Stomach smooth muscle (tissue), 2 donors: ENCODE data around the gene UQCC5.

Experiments
- H3K27ac ChIP-seq: one replicate; pipeline ENCODE4 v1.7.0; 2013; ENCODE audit warnings: mild to moderate bottlenecking, low read length, inconsistent platforms
- H3K27me3 ChIP-seq, 2 donors: one replicate each; pipeline ENCODE4 v1.7.0; 2013; ENCODE audit warnings: low read length in 2 of 2; ENCODE audit not compliant: insufficient read depth in 2 of 2, control insufficient read depth in 1 of 2
- H3K36me3 ChIP-seq, 2 donors: one replicate each; pipeline ENCODE4 v1.7.0; 2013; ENCODE audit warnings: low read length in 2 of 2; ENCODE audit not compliant: control insufficient read depth in 2 of 2, insufficient read depth in 2 of 2
- H3K4me1 ChIP-seq: one replicate; pipeline ENCODE4 v1.7.0; 2013; ENCODE audit warnings: low read length; ENCODE audit not compliant: control insufficient read depth, insufficient read depth
- H3K4me3 ChIP-seq, 2 donors: one replicate each; pipeline ENCODE4 v1.7.0; 2013; ENCODE audit warnings: low read length in 2 of 2
- H3K9ac ChIP-seq, 2 donors: one replicate each; pipeline ENCODE4 v1.7.0; 2013; ENCODE audit warnings: low read length in 2 of 2, mild to moderate bottlenecking in 1 of 2
- H3K9me3 ChIP-seq, 2 donors: one replicate each; pipeline ENCODE4 v1.7.0; 2013; ENCODE audit warnings: low read length in 2 of 2; ENCODE audit not compliant: control insufficient read depth in 2 of 2
- donor health status: healthy.
- donor health status: Pancreatic carcinoma.

Gene UQCC5, protein sequence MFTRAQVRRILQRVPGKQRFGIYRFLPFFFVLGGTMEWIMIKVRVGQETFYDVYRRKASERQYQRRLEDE

DNA sequence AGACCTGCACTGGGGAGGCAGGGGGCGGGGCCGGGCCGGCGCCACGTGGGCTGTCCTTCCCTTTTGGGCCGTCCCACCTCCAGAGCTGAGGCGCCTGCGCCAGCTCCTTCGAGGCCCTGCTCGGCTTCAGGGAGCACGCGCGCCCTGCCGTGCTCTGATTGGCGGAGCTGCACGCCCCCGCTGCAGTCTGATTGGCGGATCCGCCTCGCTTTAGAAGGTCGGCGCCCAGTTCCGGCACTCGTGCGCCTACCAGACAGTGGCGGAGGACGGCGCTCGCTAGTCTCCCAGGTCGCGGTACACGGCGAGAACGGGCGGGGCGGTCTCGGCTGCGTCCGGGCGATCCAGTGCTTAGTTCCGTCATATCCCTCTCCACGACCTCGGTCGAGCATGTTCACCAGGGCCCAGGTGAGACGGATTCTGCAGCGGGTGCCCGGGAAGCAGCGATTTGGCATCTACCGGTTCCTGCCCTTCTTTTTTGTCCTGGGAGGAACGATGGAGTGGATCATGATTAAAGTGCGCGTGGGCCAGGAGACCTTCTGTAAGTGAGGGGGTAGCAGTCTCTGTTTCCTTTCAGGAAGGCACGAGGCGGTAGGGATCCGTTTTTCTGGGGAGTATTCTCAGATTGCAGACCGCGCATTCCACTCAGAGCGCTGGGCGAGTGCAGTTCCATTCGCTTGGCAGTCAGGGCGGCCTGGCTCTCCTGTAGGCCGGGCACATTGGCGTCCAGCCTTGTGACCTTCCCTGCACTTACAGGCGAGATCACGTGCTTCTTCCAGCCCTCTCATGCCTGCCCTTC is at the start of gene UQCC5:
TSS of gene UQCC5 (plus strand) at position 237 of the 796 bp plus-strand sequence. CDS start at position 388, 151 bp downstream.
- Histone ChIP-seq H3K4me1 (peaks cover 49% of the 10 kb centered on the region), H3K9ac (peak within 1 kb of the TSS; percentile 70 to 93)

DNA sequence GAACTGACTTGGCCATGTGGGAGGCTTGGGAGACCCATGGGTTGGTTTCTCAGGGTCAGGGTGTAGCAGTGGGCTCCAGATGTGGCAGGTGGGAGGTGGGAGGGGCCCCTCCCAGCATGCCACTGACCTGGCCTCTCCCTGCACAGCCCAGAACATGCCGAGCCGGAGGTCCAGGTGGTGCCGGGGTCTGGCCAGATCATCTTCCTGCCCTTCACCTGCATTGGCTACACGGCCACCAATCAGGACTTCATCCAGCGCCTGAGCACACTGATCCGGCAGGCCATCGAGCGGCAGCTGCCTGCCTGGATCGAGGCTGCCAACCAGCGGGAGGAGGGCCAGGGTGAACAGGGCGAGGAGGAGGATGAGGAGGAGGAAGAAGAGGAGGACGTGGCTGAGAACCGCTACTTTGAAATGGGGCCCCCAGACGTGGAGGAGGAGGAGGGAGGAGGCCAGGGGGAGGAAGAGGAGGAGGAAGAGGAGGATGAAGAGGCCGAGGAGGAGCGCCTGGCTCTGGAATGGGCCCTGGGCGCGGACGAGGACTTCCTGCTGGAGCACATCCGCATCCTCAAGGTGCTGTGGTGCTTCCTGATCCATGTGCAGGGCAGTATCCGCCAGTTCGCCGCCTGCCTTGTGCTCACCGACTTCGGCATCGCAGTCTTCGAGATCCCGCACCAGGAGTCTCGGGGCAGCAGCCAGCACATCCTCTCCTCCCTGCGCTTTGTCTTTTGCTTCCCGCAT is 49.2 kb upstream of the UQCC5 start:
- H3K4me1 ChIP-seq: peaks cover 21% of the 10 kb centered on the region
- H3K4me3 ChIP-seq: no peak overlapping the region
- no peaks in the 10 kb centered on the region for H3K27me3 ChIP-seq
- peaks cover 48 to 64% of the 10 kb centered on the region in 2 donors for H3K36me3 ChIP-seq
- H3K9me3 ChIP-seq: no peaks in the 10 kb centered on the region
- no peak overlapping the region for H3K27ac ChIP-seq
- no peak overlapping the region for H3K9ac ChIP-seq

More for the DNA sequence above, at the start of gene UQCC5:
- H3K9me3 ChIP-seq: no peaks in the 10 kb centered on the region
- peak within 1 kb of the TSS; percentile 88 for H3K27ac ChIP-seq
- peak within 1 kb of the TSS; percentile 75 to 96 for H3K4me3 ChIP-seq
- no peaks in the 10 kb centered on the region for H3K27me3 ChIP-seq
- H3K36me3 ChIP-seq: peaks cover 0 to 10% of the 10 kb centered on the region in 2 donors

DNA sequence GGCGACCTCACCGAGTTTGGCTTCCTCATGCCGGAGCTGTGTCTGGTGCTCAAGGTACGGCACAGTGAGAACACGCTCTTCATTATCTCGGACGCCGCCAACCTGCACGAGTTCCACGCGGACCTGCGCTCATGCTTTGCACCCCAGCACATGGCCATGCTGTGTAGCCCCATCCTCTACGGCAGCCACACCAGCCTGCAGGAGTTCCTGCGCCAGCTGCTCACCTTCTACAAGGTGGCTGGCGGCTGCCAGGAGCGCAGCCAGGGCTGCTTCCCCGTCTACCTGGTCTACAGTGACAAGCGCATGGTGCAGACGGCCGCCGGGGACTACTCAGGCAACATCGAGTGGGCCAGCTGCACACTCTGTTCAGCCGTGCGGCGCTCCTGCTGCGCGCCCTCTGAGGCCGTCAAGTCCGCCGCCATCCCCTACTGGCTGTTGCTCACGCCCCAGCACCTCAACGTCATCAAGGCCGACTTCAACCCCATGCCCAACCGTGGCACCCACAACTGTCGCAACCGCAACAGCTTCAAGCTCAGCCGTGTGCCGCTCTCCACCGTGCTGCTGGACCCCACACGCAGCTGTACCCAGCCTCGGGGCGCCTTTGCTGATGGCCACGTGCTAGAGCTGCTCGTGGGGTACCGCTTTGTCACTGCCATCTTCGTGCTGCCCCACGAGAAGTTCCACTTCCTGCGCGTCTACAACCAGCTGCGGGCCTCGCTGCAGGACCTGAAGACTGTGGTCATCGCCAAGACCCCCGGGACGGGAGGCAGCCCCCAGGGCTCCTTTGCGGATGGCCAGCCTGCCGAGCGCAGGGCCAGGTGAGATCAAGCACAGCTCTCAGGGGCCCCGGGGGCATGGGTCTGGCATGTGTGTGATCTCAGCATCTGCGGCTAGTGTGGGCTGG is 48.4 kb upstream of the UQCC5 start:
- peaks cover 18% of the 10 kb centered on the region for H3K4me1 ChIP-seq
- H3K9me3 ChIP-seq: no peaks in the 10 kb centered on the region
- H3K36me3 ChIP-seq: peaks cover 51 to 65% of the 10 kb centered on the region in 2 donors
- H3K4me3 ChIP-seq: no peak overlapping the region
- H3K27me3 ChIP-seq: no peaks in the 10 kb centered on the region
- H3K27ac ChIP-seq: no peak overlapping the region
- no peak overlapping the region for H3K9ac ChIP-seq

DNA sequence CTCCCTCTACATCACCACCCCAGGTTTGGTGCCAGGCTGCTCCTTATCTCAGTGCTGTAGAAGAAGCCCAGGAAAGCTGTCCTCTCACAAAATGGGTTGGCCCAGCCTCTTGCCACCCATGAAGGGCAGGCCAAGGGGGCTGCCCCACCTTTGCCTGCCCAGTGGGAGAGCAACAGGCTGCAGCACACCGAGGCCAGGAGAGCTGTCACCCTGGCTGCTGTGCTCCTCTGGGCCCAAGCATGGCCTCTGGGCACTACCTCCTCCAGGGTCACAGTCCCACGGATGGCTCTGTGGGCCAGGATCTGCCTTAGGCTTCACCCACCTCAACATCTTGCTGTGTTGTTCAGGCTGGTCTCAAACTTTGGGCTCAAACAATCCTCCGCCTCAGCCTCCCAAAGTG is 47.7 kb upstream of the UQCC5 start:
- H3K27ac ChIP-seq: no peak overlapping the region
- H3K4me3 ChIP-seq: no peak overlapping the region
- peaks cover 52 to 66% of the 10 kb centered on the region in 2 donors for H3K36me3 ChIP-seq
- no peaks in the 10 kb centered on the region for H3K9me3 ChIP-seq
- no peaks in the 10 kb centered on the region for H3K27me3 ChIP-seq
- no peak overlapping the region for H3K9ac ChIP-seq
- H3K4me1 ChIP-seq: peaks cover 11% of the 10 kb centered on the region

DNA sequence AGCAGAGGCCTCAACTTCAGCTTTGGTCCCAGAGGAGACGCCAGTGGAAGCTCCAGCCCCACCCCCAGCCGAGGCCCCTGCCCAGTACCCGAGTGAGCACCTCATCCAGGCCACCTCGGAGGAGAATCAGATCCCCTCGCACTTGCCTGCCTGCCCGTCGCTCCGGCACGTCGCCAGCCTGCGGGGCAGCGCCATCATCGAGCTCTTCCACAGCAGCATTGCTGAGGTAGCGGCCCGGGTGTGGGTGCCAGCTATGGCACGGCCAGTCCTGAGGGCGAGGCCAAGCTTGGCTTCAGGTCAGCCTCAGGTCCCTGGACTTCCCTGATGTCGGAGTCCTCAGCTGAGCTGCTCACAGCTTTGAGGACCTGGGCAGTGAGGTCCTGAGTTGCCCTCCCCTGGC is 47.0 kb upstream of the UQCC5 start:
- Histone ChIP-seq H3K36me3 (peaks cover 52 to 66% of the 10 kb centered on the region in 2 donors), H3K4me1 (peaks cover 7% of the 10 kb centered on the region), H3K9me3 (no peaks in the 10 kb centered on the region), H3K9ac (no peak overlapping the region), H3K27ac (no peak overlapping the region), H3K4me3 (no peak overlapping the region), H3K27me3 (no peaks in the 10 kb centered on the region)

DNA sequence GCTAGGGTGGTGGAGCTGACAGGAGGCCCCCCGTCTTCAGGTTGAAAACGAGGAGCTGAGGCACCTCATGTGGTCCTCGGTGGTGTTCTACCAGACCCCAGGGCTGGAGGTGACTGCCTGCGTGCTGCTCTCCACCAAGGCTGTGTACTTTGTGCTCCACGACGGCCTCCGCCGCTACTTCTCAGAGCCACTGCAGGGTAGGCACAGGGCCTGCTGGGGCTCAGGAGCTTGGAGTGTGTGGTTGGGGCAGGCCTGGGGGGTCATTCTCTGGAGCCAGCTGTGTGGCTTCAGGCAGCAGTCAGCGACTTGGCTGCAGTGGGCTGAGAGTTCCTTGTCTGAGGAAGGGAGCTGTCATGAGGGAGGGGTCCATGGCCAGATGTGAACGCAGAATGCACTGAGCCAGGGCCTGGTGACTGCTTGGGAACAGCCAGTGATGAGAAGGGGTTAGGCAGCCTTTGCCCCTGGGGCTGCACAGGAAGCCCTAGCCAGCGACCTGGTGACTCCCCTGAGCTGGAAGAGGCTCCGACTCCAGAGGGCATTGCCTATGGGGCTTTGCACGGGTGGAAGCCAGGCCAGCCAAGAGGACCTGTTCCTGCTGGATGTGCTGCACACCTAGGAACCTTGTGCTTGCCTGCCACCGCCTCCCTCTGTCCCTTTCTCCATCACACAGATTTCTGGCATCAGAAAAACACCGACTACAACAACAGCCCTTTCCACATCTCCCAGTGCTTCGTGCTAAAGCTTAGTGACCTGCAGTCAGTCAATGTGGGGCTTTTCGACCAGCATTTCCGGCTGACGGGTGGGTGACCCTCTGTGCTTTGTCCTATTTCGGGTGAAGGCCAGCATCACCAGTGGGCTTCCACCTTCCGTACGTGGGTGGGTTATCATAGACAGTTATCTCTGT is 46.1 kb upstream of the UQCC5 start:
- H3K9ac ChIP-seq: no peak overlapping the region
- H3K4me3 ChIP-seq: no peak overlapping the region
- no peaks in the 10 kb centered on the region for H3K27me3 ChIP-seq
- no peak overlapping the region for H3K27ac ChIP-seq
- no peaks in the 10 kb centered on the region for H3K9me3 ChIP-seq
- H3K4me1 ChIP-seq: peaks cover 6% of the 10 kb centered on the region
- H3K36me3 ChIP-seq: peaks cover 52 to 63% of the 10 kb centered on the region in 2 donors

DNA sequence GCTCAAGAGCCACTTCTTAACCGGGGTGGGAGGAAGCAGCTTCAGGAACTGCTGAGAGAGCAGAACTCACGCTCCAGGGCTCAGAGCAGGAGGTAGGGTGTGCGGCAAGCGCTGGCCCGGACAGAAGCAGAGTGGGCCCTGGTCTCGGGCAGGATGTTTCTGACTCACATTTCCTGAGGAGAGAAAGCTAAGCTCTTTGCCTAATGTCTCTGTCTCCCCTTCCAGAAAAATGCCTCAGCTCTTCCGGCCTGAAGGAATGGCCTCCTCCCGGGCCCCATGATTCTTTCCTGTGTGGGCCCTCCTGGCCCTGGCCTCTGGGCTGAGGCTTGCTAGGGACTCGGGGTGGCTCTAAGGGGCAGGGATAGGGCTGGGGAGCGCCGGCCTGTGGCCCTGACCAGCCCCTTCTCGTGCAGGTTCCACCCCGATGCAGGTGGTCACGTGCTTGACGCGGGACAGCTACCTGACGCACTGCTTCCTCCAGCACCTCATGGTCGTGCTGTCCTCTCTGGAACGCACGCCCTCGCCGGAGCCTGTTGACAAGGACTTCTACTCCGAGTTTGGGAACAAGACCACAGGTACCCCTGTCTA is 45.4 kb upstream of the UQCC5 start:
- Histone ChIP-seq H3K27ac (no peak overlapping the region), H3K36me3 (peaks cover 52 to 59% of the 10 kb centered on the region in 2 donors), H3K4me1 (peaks cover 6% of the 10 kb centered on the region), H3K27me3 (no peaks in the 10 kb centered on the region), H3K9me3 (no peaks in the 10 kb centered on the region), H3K4me3 (no peak overlapping the region), H3K9ac (no peak overlapping the region)

DNA sequence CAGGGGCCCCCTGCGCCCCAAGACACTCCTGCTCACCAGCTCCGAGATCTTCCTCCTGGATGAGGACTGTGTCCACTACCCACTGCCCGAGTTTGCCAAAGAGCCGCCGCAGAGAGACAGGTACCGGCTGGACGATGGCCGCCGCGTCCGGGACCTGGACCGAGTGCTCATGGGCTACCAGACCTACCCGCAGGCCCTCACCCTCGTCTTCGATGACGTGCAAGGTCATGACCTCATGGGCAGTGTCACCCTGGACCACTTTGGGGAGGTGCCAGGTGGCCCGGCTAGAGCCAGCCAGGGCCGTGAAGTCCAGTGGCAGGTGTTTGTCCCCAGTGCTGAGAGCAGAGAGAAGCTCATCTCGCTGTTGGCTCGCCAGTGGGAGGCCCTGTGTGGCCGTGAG is 44.3 kb upstream of the UQCC5 start:
- Histone ChIP-seq H3K4me3 (no peak overlapping the region), H3K4me1 (peaks cover 6% of the 10 kb centered on the region), H3K9me3 (no peaks in the 10 kb centered on the region), H3K27me3 (no peaks in the 10 kb centered on the region), H3K36me3 (peaks cover 44 to 50% of the 10 kb centered on the region in 2 donors), H3K9ac (no peak overlapping the region), H3K27ac (no peak overlapping the region)

DNA sequence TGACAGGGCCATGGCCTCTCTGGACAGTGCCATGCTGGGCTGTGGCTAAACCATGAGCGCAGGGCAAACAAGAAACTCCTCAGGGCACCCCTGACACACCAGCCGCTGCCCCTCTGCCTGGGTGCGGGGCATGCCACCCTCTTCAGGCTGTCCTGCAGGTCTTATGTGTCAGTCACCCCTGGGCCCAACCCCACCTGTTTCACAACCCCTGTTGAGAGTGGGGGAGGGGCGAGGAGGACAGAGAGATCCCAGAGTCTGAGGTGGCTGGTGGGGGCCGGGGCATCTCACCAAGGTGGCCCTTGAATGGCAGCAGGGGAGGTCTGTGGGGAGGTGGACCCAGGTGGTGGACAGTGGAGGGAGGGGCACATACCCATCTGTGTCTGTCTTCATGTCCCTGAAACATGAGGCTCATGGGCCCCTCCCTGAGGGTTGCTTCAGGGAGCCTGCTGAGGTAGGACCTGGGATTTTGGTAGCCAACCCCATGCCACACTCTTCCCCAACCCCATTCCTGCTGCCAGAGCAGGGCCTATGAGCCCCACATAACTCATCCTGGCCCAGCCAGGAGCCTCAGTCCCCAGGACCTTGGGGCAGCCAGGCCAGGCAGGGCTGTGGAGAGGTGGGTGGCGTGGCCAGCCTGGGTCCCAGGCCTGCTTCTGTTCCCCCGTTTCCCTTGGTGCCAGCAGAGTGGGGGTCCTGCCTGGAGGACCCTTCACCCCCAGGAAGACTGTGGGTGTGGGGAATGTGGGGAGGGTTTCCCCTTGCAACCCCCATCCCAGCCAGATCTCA is 43.0 kb upstream of the UQCC5 start:
- no peak overlapping the region for H3K27ac ChIP-seq
- H3K36me3 ChIP-seq: peaks cover 31 to 37% of the 10 kb centered on the region in 2 donors
- no peaks in the 10 kb centered on the region for H3K9me3 ChIP-seq
- H3K27me3 ChIP-seq: no peaks in the 10 kb centered on the region
- H3K4me1 ChIP-seq: peaks cover 9% of the 10 kb centered on the region
- no peak overlapping the region for H3K9ac ChIP-seq
- no peak overlapping the region for H3K4me3 ChIP-seq
